Fibroblast of lung (primary cell): ENCODE results near the gene DTWD1. TPM values are rescaled to one million over a fixed set of nuclear protein-coding genes. Genes with fewer than 3 reads are reported as not detected.

Experiments
- DNase-seq, 2 donors: peaks; one replicate each; pipeline versions ENCODE4 v3.0.0 to v3.0.0-alpha.2; 2010; ENCODE audit warnings: low read depth in 2 of 2
- H2AFZ ChIP-seq: 2 replicates; pipeline ENCODE4 v1.5.1; 2012; ENCODE audit warnings: low read length, control low read depth, inconsistent platforms
- H3K27ac ChIP-seq: 2 replicates; pipeline ENCODE4 v1.5.1; 2011; ENCODE audit warnings: low read length, control low read depth; ENCODE audit not compliant: insufficient read depth
- H3K27me3 ChIP-seq: 2 replicates; pipeline ENCODE4 v1.5.1; 2011; ENCODE audit warnings: mild to moderate bottlenecking, low read length; ENCODE audit not compliant: control insufficient read depth, insufficient read depth
- H3K36me3 ChIP-seq: 2 replicates; pipeline ENCODE4 v1.5.1; 2011; ENCODE audit warnings: low read length; ENCODE audit not compliant: control insufficient read depth, insufficient read depth
- H3K4me1 ChIP-seq: 2 replicates; pipeline ENCODE4 v1.5.1; 2011; ENCODE audit warnings: low read length; ENCODE audit not compliant: control insufficient read depth, insufficient read depth; ENCODE audit errors: extremely low read depth
- H3K4me2 ChIP-seq: 2 replicates; pipeline ENCODE4 v1.5.1; 2011; ENCODE audit warnings: low read length, control low read depth; ENCODE audit not compliant: insufficient read depth; ENCODE audit errors: extremely low read depth
- H3K4me3 ChIP-seq, 4 experiments: fragments of 200-600 bp in 1 of 4; sonication (generic) in 1 of 4; replicated peaks in 1 of 4; 2 replicates each; pipeline ENCODE4 v1.5.1; 2011 to 2016; ENCODE audit warnings: low read length in 4 of 4, low read depth in 3 of 4, mild to moderate bottlenecking in 3 of 4, control low read depth in 2 of 4, inconsistent platforms in 1 of 4, mixed read lengths in 1 of 4; ENCODE audit not compliant: insufficient read depth in 1 of 4; ENCODE audit errors: control extremely low read depth in 1 of 4
- H3K79me2 ChIP-seq: 2 replicates; pipeline ENCODE4 v1.5.1; 2012; ENCODE audit warnings: mild to moderate bottlenecking, low read length, inconsistent platforms; ENCODE audit not compliant: control insufficient read depth, insufficient read depth
- H3K9ac ChIP-seq: 2 replicates; pipeline ENCODE4 v1.5.1; 2011; ENCODE audit warnings: mild to moderate bottlenecking, low read length, control low read depth; ENCODE audit not compliant: insufficient read depth
- H3K9me3 ChIP-seq: 2 replicates; pipeline ENCODE4 v1.5.1; 2012; ENCODE audit warnings: low read depth, low read length; ENCODE audit not compliant: control insufficient read depth, insufficient read depth
- H4K20me1 ChIP-seq: 2 replicates; pipeline ENCODE4 v1.5.1; 2011; ENCODE audit warnings: low read length; ENCODE audit not compliant: control insufficient read depth, insufficient read depth; ENCODE audit errors: extremely low read depth
- EZH2 ChIP-seq: IDR thresholded peaks from 2 replicates; pipeline ENCODE4 v1.5.1; 2012; ENCODE audit warnings: low read length, control low read depth, mild to moderate bottlenecking; ENCODE audit errors: missing control alignments
- polyA plus RNA-seq, 2 donors: library from polyadenylated mRNA; depleted of rRNA in 1 of 2; stranded (reverse) in 1 of 2; unstranded in 1 of 2; fragments of >200 nt; gene quantifications; 2 replicates each; pipeline ENCODE4 v1.2.1, GENCODE V29; 2011 to 2012; ENCODE audit warnings: missing spikeins in 1 of 2
- total RNA-seq: library from RNA; depleted of rRNA; stranded (reverse); fragments of >200 nt; gene quantifications from 2 replicates; pipeline ENCODE4 v1.2.1, GENCODE V29; 2014
- TF ChIP-seq, protein P1 (sequence below), 2 donors: IDR thresholded peaks in 1 of 2; conservative IDR thresholded peaks in 1 of 2; 1 replicate in 1 of 2; 2 replicates in 1 of 2; pipeline ENCODE4 v1.5.1; 2011 to 2012; ENCODE audit warnings: low read length in 2 of 2, control low read depth in 1 of 2, inconsistent platforms in 1 of 2, low read depth in 1 of 2, mild to moderate bottlenecking in 1 of 2

DTWD1 gene
- total and polyA plus RNA-seq, 2 donors (not counting 1 experiment from before 2014, with no cell fraction given) = 61.8 to 156 TPM

DNA sequence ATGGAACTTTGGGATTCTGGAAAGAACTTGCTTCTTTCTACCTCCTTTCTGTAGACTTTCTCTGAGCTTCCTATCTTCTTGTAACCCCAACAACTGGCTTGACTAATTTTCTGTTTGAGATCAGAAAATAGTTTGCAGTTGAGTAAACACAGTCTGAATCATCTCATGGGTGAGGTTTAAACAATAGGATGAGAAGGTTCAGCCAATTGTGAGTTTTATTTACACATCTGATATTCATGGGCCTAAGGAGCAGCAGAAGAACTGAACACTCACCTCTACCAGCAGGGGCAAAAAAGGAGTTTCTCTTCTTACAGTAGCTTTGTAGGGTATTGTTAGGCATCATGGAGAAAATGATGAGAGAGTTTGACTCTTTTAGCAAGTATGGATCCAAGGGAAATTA is 54.2 kb downstream of the DTWD1 start:
- TF ChIP-seq, protein P1, sequence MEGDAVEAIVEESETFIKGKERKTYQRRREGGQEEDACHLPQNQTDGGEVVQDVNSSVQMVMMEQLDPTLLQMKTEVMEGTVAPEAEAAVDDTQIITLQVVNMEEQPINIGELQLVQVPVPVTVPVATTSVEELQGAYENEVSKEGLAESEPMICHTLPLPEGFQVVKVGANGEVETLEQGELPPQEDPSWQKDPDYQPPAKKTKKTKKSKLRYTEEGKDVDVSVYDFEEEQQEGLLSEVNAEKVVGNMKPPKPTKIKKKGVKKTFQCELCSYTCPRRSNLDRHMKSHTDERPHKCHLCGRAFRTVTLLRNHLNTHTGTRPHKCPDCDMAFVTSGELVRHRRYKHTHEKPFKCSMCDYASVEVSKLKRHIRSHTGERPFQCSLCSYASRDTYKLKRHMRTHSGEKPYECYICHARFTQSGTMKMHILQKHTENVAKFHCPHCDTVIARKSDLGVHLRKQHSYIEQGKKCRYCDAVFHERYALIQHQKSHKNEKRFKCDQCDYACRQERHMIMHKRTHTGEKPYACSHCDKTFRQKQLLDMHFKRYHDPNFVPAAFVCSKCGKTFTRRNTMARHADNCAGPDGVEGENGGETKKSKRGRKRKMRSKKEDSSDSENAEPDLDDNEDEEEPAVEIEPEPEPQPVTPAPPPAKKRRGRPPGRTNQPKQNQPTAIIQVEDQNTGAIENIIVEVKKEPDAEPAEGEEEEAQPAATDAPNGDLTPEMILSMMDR (conservative IDR thresholded peaks at IDR 0.05 in 1 of 2, IDR thresholded peaks at IDR 0.05 in 1 of 2; ENCODE audit: low read depth in 1 of 2, low read length in 2 of 2) = peak in 1 of 2 donors; percentile 18
- TF ChIP-seq EZH2 = no peak
- no peak overlapping the region for H3K9ac ChIP-seq
- H3K4me3 ChIP-seq = no peak overlapping the region
- no peaks in the 10 kb centered on the region for H3K36me3 ChIP-seq
- H3K9me3 ChIP-seq = no peaks in the 10 kb centered on the region
- H4K20me1 ChIP-seq = no peaks in the 10 kb centered on the region
- no peak overlapping the region for H3K4me2 ChIP-seq
- peak; percentile 58 to 88 for DNase-seq
- no peaks in the 10 kb centered on the region for H3K27me3 ChIP-seq
- no peak overlapping the region for H3K27ac ChIP-seq
- H3K4me1 ChIP-seq = peaks cover 2% of the 10 kb centered on the region
- H3K79me2 ChIP-seq = no peaks in the 10 kb centered on the region
- no peak overlapping the region for H2AFZ ChIP-seq

DNA sequence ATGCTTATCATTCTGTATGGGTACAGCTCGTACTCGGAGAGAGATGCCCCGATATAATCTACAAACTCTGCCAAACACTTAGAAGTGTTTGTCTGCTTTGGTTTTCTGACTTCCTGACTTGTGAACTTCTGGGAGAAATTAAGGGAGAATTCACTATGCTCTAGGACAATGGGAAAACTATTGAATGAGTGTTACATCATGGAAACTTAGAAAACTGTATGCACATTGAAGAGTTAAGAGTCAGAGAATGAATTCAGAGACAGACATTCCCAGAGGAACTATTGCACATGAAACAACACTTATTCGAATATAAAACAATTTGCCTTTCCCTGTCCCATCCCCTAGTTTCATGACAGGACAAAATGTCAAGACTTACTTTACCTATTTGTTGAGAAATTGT is 57.8 kb downstream of the DTWD1 start:
- no peaks in the 10 kb centered on the region for H3K36me3 ChIP-seq
- peaks cover 2% of the 10 kb centered on the region for H3K4me1 ChIP-seq
- H3K9ac ChIP-seq = no peak overlapping the region
- no peak for DNase-seq
- no peak overlapping the region for H3K27ac ChIP-seq
- no peaks in the 10 kb centered on the region for H4K20me1 ChIP-seq
- H3K9me3 ChIP-seq = no peaks in the 10 kb centered on the region
- no peak overlapping the region for H3K4me3 ChIP-seq
- no peak overlapping the region for H3K4me2 ChIP-seq
- H3K79me2 ChIP-seq = no peaks in the 10 kb centered on the region
- no peaks in the 10 kb centered on the region for H3K27me3 ChIP-seq
- no peak for TF ChIP-seq EZH2
- TF ChIP-seq, protein P1 (conservative IDR thresholded peaks at IDR 0.05 in 1 of 2, IDR thresholded peaks at IDR 0.05 in 1 of 2; ENCODE audit: low read depth in 1 of 2, low read length in 2 of 2) = no peak
- H2AFZ ChIP-seq = no peak overlapping the region

DNA sequence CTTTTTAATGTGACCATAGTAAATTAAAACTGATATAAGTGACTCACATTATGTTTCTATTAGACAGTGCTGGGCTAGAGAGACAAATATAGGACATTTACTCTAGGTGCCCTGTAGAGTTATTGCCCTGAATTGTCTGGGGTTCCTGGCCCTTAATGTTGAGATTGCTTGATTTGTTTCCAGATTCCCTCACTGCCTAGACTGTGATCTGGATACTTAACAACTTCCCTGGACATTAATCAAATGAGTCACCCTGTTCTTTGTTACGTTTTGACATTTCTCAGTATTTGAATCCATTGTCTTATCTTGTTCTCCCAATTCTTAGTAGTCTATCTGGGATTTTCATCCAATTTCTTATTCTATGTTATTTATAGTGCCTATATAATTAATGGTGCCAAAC is 65.8 kb downstream of the DTWD1 start:
- no peak overlapping the region for H3K27ac ChIP-seq
- H2AFZ ChIP-seq = no peak overlapping the region
- no peaks in the 10 kb centered on the region for H3K36me3 ChIP-seq
- no peaks in the 10 kb centered on the region for H3K27me3 ChIP-seq
- H3K79me2 ChIP-seq = no peaks in the 10 kb centered on the region
- H3K4me2 ChIP-seq = no peak overlapping the region
- H3K4me1 ChIP-seq = no peaks in the 10 kb centered on the region
- no peaks in the 10 kb centered on the region for H4K20me1 ChIP-seq
- H3K9me3 ChIP-seq = no peaks in the 10 kb centered on the region
- no peak overlapping the region for H3K9ac ChIP-seq
- no peak overlapping the region for H3K4me3 ChIP-seq
- peak; percentile 17 to 87 for DNase-seq
- no peak for TF ChIP-seq EZH2
- TF ChIP-seq, protein P1 (conservative IDR thresholded peaks at IDR 0.05 in 1 of 2, IDR thresholded peaks at IDR 0.05 in 1 of 2; ENCODE audit: low read depth in 1 of 2, low read length in 2 of 2) = no peak
